Measurements from ENCODE around the gene TMEM11. TPM values are rescaled to one million over a fixed set of nuclear protein-coding genes. Genes with fewer than 3 reads are reported as not detected.

Gene TMEM11
- total RNA-seq, 1 donor from 2014 or later, result 22.2 TPM

- DNase-seq (ENCODE audit: low spot score, unreplicated experiment), result no peak
- Mint-ChIP-seq H3K4me1 (ENCODE audit: low read depth) (peaks cover 2% of the 10 kb centered on the region), H3K27me3 (no peaks in the 10 kb centered on the region), H3K36me3 (ENCODE audit: insufficient read depth) (no peaks in the 10 kb centered on the region), H3K9me3 (ENCODE audit: low read depth) (no peaks in the 10 kb centered on the region), H3K27ac (no peak overlapping the region), H3K4me3 (ENCODE audit: low read depth) (no peak overlapping the region)
- no peak for TF ChIP-seq CTCF (IDR thresholded peaks at IDR 0.05; ENCODE audit: unreplicated experiment)
Measured at GRCh38 chr17:21245639-21246084, 31.7 kb upstream of the TMEM11 start.

- no peaks in the 10 kb centered on the region for H3K27me3 Mint-ChIP-seq
- H3K27ac Mint-ChIP-seq, result no peak overlapping the region
- no peak for DNase-seq (ENCODE audit: low spot score, unreplicated experiment)
- TF ChIP-seq CTCF (IDR thresholded peaks at IDR 0.05; ENCODE audit: unreplicated experiment), result no peak
- no peaks in the 10 kb centered on the region for H3K4me1 Mint-ChIP-seq (ENCODE audit: low read depth)
- H3K4me3 Mint-ChIP-seq (ENCODE audit: low read depth), result no peak overlapping the region
- H3K36me3 Mint-ChIP-seq (ENCODE audit: insufficient read depth), result no peaks in the 10 kb centered on the region
- H3K9me3 Mint-ChIP-seq (ENCODE audit: low read depth), result no peaks in the 10 kb centered on the region
Measured at GRCh38 chr17:21243516-21244303, 29.7 kb upstream of the TMEM11 start.

- no peaks in the 10 kb centered on the region for H3K9me3 Mint-ChIP-seq (ENCODE audit: low read depth)
- DNase-seq (ENCODE audit: low spot score, unreplicated experiment), result no peak
- no peak overlapping the region for H3K4me3 Mint-ChIP-seq (ENCODE audit: low read depth)
- no peak for TF ChIP-seq CTCF (IDR thresholded peaks at IDR 0.05; ENCODE audit: unreplicated experiment)
- H3K27me3 Mint-ChIP-seq, result no peaks in the 10 kb centered on the region
- no peak overlapping the region for H3K27ac Mint-ChIP-seq
- H3K36me3 Mint-ChIP-seq (ENCODE audit: insufficient read depth), result no peaks in the 10 kb centered on the region
- H3K4me1 Mint-ChIP-seq (ENCODE audit: low read depth), result no peaks in the 10 kb centered on the region
Measured at GRCh38 chr17:21242780-21243515, 29.0 kb upstream of the TMEM11 start.

- H3K9me3 Mint-ChIP-seq (ENCODE audit: low read depth), result no peaks in the 10 kb centered on the region
- H3K27me3 Mint-ChIP-seq, result peaks cover 3% of the 10 kb centered on the region
- DNase-seq (ENCODE audit: low spot score, unreplicated experiment), result no peak
- no peaks in the 10 kb centered on the region for H3K36me3 Mint-ChIP-seq (ENCODE audit: insufficient read depth)
- no peak overlapping the region for H3K4me3 Mint-ChIP-seq (ENCODE audit: low read depth)
- H3K4me1 Mint-ChIP-seq (ENCODE audit: low read depth), result no peaks in the 10 kb centered on the region
- TF ChIP-seq CTCF (IDR thresholded peaks at IDR 0.05; ENCODE audit: unreplicated experiment), result no peak
- no peak overlapping the region for H3K27ac Mint-ChIP-seq
Measured at GRCh38 chr17:21242026-21242697, 28.2 kb upstream of the TMEM11 start.

- DNase-seq (ENCODE audit: low spot score, unreplicated experiment), result no peak
- peaks cover 3% of the 10 kb centered on the region for H3K27me3 Mint-ChIP-seq
- no peak for TF ChIP-seq CTCF (IDR thresholded peaks at IDR 0.05; ENCODE audit: unreplicated experiment)
- no peaks in the 10 kb centered on the region for H3K4me1 Mint-ChIP-seq (ENCODE audit: low read depth)
- no peaks in the 10 kb centered on the region for H3K36me3 Mint-ChIP-seq (ENCODE audit: insufficient read depth)
- H3K9me3 Mint-ChIP-seq (ENCODE audit: low read depth), result no peaks in the 10 kb centered on the region
- H3K4me3 Mint-ChIP-seq (ENCODE audit: low read depth), result no peak overlapping the region
- no peak overlapping the region for H3K27ac Mint-ChIP-seq
Measured at GRCh38 chr17:21241564-21241963, 27.6 kb upstream of the TMEM11 start.

All from progenitor cell of endocrine pancreas (in vitro differentiated cells).